Measurements from ENCODE around the gene SPACA5B.
"Not testable (repeated sequence)": the region's sequence is repeated elsewhere in the genome, so short reads cannot be mapped to it uniquely, and the experiment has no call there.

The SPACA5B gene

GRCh38 chrX:48130326-48130725 is at the start of gene SPACA5B:
SPACA5B (plus strand) TSS chrX:48130626; CDS start chrX:48130688, 62 bp downstream.
- not testable (repeated sequence) for DNase-seq

DNA sequence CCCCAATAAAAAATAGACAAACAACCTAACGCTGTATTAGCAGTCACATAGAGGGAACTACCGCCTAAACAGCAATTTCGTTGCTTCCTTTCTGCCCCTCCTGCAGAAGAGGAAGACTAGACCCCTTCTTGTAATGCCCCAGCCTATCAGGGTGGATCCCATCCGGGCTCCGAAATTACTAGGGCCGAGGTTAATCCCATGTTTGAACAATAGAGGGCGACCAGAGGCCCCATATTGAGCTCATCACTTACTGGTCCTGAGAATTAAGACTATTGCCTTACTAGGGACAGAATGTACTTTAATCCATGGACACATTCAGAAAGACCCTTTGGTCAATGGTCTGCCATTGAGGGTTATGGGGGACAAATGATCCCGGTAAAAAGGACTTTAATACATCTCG is 47.2 kb upstream of the SPACA5B start:
- peak in 25 of 51 donors; percentile 0 to 42 (median 5) for DNase-seq

DNA sequence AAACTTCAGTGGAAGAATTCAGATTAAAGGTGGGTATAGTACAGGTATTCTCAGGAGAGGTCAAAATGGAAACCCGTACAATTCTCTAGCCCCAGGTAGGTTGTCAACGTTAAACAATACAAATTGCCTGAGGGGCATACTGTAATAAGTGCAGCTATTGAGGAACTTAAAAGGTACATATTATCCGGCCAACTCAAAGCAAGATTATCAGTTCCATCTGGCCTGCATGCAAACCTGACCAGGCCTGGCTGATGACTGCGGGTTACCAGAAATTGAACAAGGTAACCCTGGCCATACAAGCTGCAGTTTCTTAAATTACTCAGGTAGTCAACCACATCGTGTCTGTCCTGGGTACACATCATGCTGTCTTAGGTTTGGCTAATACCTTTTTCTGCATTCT is 46.7 kb upstream of the SPACA5B start:
- DNase-seq = no peak

- DNase-seq = peak in 1 of 51 donors; percentile 0
Measured at GRCh38 chrX:48086082-48086481, 44.3 kb upstream of the SPACA5B start.

DNA sequence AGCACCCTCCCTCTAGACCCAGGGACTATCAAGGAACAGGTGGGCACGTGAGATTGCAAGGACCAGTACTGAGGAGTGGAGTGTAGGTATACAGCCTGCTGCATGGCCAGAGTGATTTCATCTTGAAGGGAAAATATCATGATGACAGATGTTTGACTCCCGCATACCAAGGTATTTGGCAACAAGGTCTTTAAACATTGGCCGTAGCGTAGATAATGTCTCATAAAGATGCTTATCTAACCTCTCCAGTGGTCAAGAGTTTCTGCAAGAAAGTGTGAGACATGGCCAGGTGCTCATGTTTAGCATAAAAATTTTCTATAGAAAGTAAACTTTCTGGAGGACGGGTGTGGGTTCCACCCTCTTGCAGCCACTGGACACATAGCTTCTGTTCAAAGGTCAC is 40.3 kb upstream of the SPACA5B start:
- DNase-seq = no peak

GRCh38 chrX:48092558-48092957 is 37.9 kb upstream of the SPACA5B start:
- DNase-seq = not testable (repeated sequence)

DNA sequence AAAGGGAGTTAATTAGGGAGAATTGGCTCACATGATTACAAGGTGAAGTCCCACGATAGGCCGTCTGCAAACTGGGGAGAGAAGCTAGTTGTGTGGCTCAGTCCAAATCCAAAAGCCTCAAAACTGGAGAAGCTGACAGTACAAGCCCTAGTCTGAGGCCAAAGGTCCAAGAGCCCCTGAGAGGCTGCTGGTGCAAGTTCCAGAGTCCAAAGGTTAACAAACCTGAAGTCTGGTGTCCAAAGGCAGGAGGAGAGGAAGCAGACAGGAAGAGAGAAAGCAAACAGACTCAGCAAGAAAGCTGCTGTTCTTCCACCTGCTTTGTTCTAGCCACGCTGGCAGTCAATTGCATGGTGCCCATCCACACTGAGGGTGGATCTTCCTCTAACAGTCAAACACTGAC is 29.0 kb upstream of the SPACA5B start:
- no peak for DNase-seq

GRCh38 chrX:48102874-48103374 is 27.5 kb upstream of the SPACA5B start:
- DNase-seq = no peak

DNA sequence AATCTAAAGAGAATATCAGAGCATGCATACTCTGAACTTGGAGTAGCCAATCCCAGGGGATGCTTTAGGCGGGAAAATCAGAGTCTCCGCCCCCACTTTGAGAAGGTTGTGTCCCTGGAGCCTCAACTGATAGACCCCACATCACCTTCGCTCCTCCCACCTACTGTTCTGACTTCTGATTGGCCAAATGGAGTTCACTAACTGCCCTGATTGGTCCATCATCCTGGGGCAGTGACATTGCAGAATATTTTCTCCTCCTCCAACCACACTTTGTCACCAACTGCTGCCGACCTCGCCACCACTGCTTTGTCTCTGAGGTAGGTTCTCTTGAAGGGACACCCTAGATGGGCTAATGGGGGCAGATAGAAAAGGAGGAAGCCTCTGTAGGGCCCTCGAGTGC is 22.7 kb upstream of the SPACA5B start:
- DNase-seq = no peak

DNA sequence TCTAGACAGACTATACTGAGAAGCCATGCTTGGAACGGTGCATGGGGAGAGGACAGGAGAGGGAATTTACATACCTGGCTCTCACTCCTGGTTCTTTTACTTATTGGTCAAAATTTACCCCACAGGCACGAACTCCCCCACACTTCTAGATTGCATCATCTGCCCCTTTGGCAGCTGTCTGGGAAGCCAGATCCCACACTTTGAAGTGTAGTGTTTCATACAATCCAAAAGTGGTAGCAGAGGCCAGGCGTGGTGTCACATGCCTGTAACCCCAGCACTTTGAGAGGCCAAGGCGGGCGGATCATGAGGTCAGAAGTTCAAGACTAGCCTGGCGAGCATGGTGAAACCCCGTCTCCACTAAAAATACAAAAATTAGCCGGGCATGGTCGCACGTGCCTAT is 5.1 kb upstream of the SPACA5B start:
- DNase-seq = not testable (repeated sequence)

- DNase-seq = not testable (repeated sequence)
Measured at GRCh38 chrX:48132308-48132844, 1.9 kb downstream of the SPACA5B start.

GRCh38 chrX:48139076-48139475 is 8.7 kb downstream of the SPACA5B start:
- DNase-seq = not testable (repeated sequence)

DNA sequence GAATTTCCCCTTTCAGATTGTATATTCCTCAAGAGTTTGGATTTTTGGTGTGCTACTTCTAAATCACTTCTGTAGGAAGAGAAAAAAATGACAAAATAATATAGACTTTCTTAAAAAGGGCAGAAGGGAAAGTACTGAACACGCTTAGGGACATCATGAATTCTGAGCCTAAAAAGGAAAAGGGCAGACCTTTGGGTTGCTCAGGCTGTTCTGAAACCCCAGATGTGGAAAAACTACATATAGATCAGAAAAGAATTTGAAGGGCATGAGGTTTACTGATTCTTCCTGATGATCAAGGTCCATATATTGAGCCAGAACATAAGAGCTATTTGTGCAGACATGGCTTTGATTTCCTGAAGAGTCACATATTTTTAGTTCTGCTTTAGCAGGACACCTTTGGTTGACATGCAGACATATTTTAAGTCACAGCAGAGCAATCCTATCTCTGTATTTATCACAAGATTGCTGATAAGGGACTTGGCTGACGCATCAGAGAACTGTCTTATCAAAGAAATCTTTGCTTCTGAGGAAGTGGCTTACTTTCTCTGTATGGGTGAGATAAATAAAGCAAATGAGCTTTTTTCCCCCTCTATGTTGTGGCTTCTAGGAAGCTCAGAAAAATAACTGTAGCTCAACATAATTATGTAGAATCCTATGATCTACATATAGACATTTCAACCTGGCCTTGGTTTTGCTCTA is 11.5 kb downstream of the SPACA5B start:
- not testable (repeated sequence) for DNase-seq

GRCh38 chrX:48142697-48143096 is 12.3 kb downstream of the SPACA5B start:
- DNase-seq = not testable (repeated sequence)

DNA sequence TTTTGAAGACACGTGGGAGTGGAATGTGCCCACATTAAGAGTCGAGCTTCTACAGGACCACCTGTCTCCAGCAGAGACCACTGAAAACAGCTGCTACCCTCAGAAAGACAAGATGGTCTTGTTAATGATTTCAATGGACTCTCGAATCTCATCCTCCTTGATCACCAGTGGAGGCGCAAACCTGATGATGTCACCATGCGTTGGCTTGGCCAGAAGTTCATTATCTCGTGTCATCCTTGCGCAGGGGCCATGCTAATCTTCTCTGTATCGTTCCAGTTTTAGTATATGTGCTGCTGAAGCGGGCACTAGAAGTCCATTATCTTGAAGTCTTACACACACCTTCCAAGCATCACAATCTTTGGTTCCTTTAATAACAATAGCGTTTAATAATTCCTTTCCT is 23.3 kb downstream of the SPACA5B start:
- no peak for DNase-seq

GRCh38 chrX:48154796-48155195 is 24.4 kb downstream of the SPACA5B start:
- no peak for DNase-seq

DNA sequence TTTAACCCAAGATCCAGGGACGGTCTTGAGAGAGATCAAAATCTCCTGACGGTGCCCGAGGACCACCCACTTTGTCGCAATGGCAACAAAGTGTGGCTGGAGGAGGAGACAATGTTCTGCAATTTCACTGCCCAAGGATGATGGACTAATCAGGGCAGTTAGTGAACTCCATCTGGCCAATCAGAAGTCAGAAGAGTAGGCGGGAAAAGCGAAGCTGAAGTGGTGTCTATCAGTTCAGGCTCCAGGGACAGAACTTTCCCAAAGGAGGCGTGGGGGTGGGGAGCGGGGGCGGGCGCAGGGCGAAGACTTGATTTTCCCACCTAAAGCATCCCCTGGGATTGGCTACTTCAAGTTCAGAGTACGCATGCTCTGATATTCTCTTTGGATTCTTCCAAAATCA is 25.6 kb downstream of the SPACA5B start:
- no peak for DNase-seq

- no peak for DNase-seq
Measured at GRCh38 chrX:48165241-48165640, 34.8 kb downstream of the SPACA5B start.

DNA sequence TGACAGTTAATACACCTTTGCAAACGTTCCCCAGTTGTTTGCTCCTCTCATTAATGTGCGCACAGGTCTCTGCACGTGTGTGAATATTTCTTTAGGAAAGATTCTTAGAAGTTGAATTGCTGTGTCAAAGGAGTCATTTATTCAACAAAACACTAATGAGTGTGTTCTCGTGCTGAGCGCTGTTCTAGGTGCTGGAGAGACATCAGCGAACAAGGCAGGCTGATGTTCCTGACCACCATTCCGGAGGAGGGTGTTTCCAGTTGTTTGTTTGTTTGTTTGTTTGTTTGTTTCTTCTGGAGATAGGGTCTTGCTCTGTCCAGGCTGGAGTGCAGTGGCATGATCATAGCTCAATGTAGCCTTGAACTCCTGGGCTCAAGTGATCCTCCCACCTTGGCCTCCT is 35.9 kb downstream of the SPACA5B start:
- DNase-seq = not testable (repeated sequence)

GRCh38 chrX:48179691-48180090 is 49.3 kb downstream of the SPACA5B start:
- no peak for DNase-seq

DNA sequence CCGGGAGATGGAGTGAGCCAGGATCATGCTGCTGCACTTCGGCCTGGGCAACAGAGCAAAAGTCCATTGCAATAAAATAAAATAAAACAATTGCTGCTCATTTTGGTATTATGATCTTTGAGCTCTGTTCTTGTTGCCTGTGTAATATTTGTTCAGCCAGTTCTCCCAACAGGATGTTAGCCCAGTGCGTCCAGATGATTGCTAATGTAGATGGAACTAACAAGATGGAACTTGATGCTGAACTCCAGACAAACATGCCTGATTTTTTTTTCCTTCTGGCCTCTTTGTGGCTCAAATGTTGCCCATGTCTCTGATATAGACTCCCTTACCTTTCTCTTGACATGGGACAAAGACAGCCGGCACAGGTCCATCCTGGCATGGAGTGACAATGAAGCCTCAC is 50.4 kb downstream of the SPACA5B start:
- no peak for DNase-seq

GRCh38 chrX:48181882-48182281 is 51.5 kb downstream of the SPACA5B start:
- not testable (repeated sequence) for DNase-seq
